Measurements from ENCODE around the gene MYO9B. TPM values are rescaled to one million over a fixed set of nuclear protein-coding genes. Genes with fewer than 3 reads are reported as not detected.
A peak's percentile ranks its signal among the peaks of the same experiment; 100 is the strongest.

The MYO9B gene
- total and polyA plus RNA-seq, 9 of the 15 experiments (the other 6 are each of a cell fraction or from before 2014, with no cell fraction given), result 2.4 to 77.6 (median 23.0) TPM

GRCh38 chr19:17097593-17098126 lies 22.1 kb downstream of the MYO9B start (continued):
- TF ChIP-seq CREB3L1 (IDR thresholded peaks at IDR 0.05; ENCODE audit: borderline replicate concordance, low read depth), result no peak

- ATAC-seq (no peak), FAIRE-seq (no peak), DNase-seq (ENCODE audit: extremely low read depth in 1 of 4, low spot score in 3 of 4) (no peak)
- 88% methylated on average over 9 of the region's 9 CpGs for WGBS (ENCODE audit: insufficient coverage, low coverage, missing lambda C conversion rate)
- 0 out of 2 replicates have a peak, but pooled peaks cover 2% of the 10 kb centered on the region for H3K9me3 ChIP-seq (replicated peaks; ENCODE audit: control insufficient read depth, insufficient read depth, low read depth, low read length)
- in situ Hi-C loops (cut with MboI), result no loop called here
- H2AFZ ChIP-seq (ENCODE audit: low read depth, low read length), result no peak overlapping the region
- H3K27me3 ChIP-seq (ENCODE audit: control insufficient read depth in 2 of 2, insufficient read depth in 2 of 2, low read length in 2 of 2), result no peaks in the 10 kb centered on the region
- H3K4me1 ChIP-seq (replicated peaks in 1 of 2; ENCODE audit: control insufficient read depth in 2 of 2, insufficient read depth in 2 of 2, low read length in 2 of 2), result peaks cover 20 to 26% of the 10 kb centered on the region in 2 experiments
- no TSS peak for BruUV-seq (replicated peaks)
- intact Hi-C loops (cut with micrococcal nuclease), result no loop called here
- H3K4me2 ChIP-seq (ENCODE audit: insufficient read depth, low read length), result no peak overlapping the region
- POLR2A ChIA-PET, result no interaction called here
- H3K36me3 ChIP-seq (ENCODE audit: control insufficient read depth, insufficient read depth, low read length), result peaks cover 30% of the 10 kb centered on the region; the same call in 2 of the 3 replicates
- no peaks in the 10 kb centered on the region for H3K9me1 ChIP-seq (ENCODE audit: control insufficient read depth, insufficient read depth, low read length)
- H4K20me1 ChIP-seq (replicated peaks; ENCODE audit: control insufficient read depth, insufficient read depth, low read length), result peaks cover 4% of the 10 kb centered on the region; the same call in 1 of the 2 replicates
- CTCF ChIA-PET (ENCODE audit: low intra/inter-chr PET ratio), result no interaction called here
- H3K79me2 ChIP-seq (ENCODE audit: control insufficient read depth, insufficient read depth, low read length), result peaks cover 61% of the 10 kb centered on the region
- H3K27ac ChIP-seq (ENCODE audit: extremely low read depth, low read depth, low read length), result no peak overlapping the region; the same call in 2 of the 3 replicates
- H3K4me3 ChIP-seq, result no peak overlapping the region
- peak overlapping the region in 1 of 2 experiments; percentile 64; a peak in 2 of 4 replicates for H3K9ac ChIP-seq (ENCODE audit: insufficient read depth in 1 of 2, low read depth in 2 of 2, low read length in 2 of 2)
- TF ChIP-seq MCM3 (IDR thresholded peaks at IDR 0.05), result no peak
- no peak for TF ChIP-seq BRF1 (IDR thresholded peaks at IDR 0.05; ENCODE audit: borderline replicate concordance, extremely low read depth, insufficient read length)
- no peak for TF ChIP-seq TSHZ1 (CRISPR knock-in tag; IDR thresholded peaks at IDR 0.05)
- no peak for TF ChIP-seq MITF (IDR thresholded peaks at IDR 0.05)
- TF ChIP-seq SRF (CRISPR knock-in tag; IDR thresholded peaks at IDR 0.05), result no peak
- TF ChIP-seq MYNN (IDR thresholded peaks at IDR 0.05), result no peak
- no peak for TF ChIP-seq MYNN (CRISPR knock-in tag; IDR thresholded peaks at IDR 0.05)
- TF ChIP-seq TAL1 (IDR thresholded peaks at IDR 0.05), result no peak
- no peak for TF ChIP-seq CSDE1 (IDR thresholded peaks at IDR 0.05)
- no peak for TF ChIP-seq ZNF347 (CRISPR knock-in tag; IDR thresholded peaks at IDR 0.05; ENCODE audit: low read depth)
Measured at GRCh38 chr19:17098326-17098725, 22.7 kb downstream of the MYO9B start.
